Kidney tubule cell (primary cell): ENCODE data around the gene DPYD.

Experiments used
- DNase-seq: peaks from one replicate; pipeline ENCODE4 v3.0.0-alpha.2; 2018; ENCODE audit warnings: low spot score

The DPYD gene

DNA sequence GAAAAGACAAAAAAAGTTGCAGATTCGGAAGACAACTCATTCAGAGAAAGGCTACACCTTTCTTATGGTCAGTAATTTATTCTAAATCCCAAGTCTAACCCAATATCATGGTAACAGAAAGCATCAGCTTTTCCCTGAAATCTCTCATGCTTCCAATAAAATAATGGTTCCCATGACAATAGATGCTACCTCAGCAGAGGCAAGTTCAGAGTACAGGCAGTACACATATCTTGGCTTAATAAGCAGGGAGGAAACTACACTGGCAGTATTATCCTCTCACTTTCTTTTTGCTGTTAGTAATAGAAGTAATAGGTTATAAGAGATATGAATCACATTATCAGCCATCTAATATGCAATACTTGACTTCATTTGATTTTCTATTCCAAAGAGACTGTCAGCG lies 137.1 kb downstream of the DPYD start:
- DNase-seq: no peak

GRCh38 chr1:97781762-97782337 lies 139.0 kb downstream of the DPYD start:
- no peak for DNase-seq

DNA sequence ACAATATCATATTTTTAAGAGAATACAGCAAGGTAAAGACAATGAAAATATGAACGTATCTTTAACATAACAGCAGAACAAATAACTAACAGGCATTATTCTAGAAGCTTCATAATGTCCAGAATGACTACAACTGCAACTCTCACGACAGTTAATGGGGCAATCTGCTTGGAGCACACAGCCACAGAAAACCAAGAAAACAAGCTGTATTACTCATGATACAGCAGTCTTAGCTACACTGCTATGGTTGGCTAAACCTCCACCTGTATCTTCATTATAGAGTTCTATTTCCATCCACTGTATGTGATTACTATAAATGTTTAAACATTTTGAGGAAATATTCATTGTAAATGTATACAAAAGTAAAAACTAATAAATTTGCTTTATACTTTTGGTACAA lies 139.9 kb downstream of the DPYD start:
- peak; percentile 2 for DNase-seq

- DNase-seq: no peak
Observed at GRCh38 chr1:97778718-97779117, 142.1 kb downstream of the DPYD start.

- DNase-seq: no peak
Observed at GRCh38 chr1:97770376-97770775, 150.5 kb downstream of the DPYD start.

DNA sequence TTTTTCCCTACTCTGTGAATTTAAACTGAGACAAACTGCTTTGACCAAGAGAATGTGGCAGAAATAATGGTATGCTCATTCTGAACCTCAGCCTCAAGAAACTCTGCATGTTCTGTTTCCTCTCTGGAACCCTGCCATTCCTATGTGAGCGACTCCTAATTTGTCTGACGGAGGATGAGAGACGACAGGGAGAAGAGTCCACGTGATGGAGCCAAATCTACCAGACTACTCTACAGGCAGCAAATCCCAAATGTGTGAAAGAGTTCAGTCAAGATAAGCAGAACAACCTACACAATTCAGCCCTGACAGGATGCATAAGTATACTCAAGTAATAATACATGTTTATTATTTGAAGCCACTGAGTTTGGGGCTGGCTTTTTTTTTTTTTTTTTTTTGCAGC lies 153.5 kb downstream of the DPYD start:
- no peak for DNase-seq

- DNase-seq: no peak
Observed at GRCh38 chr1:97764991-97765390, 155.8 kb downstream of the DPYD start.

GRCh38 chr1:97761637-97762036 lies 159.2 kb downstream of the DPYD start:
- DNase-seq: no peak

DNA sequence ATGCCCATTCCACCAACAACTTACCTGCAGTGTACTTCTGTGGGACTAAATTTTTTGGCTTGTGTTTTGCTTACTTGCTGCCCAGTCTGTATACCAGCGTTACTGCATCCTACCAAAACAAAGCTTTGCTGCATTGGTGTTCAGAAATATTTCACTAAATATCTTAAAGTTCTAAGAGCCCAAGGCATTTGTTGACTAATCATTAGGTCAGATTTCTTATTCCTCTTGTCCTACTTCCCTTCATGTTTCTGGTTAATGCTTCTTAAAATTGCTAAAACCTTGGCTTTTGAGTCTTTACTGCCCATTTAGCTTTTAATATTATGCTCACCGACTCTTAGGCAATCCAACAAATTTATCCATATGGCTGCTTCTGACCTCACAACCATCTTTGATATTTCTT lies 161.8 kb downstream of the DPYD start:
- DNase-seq: no peak

GRCh38 chr1:97758541-97759057 lies 162.2 kb downstream of the DPYD start:
- DNase-seq: no peak

- peak; percentile 12 for DNase-seq
Observed at GRCh38 chr1:97745912-97746311, 174.9 kb downstream of the DPYD start.

- no peak for DNase-seq
Observed at GRCh38 chr1:97744977-97745376, 175.9 kb downstream of the DPYD start.

DNA sequence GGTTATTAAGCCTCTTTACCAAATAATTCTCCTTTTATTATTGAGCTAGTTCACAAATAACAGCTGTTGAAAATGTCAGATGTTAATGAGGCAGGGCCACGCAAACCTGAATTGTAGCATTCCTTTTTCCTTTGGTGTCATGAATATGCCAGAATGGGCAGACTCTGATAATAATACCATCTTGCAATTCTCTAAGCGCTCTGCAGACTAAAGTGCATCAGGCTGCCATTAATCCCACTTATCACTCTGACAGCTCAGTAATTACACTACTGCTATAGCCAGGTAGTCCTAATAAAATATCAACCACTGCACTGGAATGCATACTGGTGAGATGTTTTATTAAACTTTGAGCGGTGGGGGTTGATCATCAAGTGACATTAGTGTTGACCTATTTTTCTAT lies 177.7 kb downstream of the DPYD start:
- no peak for DNase-seq

- no peak for DNase-seq
Observed at GRCh38 chr1:97740891-97741290, 179.9 kb downstream of the DPYD start.

DNA sequence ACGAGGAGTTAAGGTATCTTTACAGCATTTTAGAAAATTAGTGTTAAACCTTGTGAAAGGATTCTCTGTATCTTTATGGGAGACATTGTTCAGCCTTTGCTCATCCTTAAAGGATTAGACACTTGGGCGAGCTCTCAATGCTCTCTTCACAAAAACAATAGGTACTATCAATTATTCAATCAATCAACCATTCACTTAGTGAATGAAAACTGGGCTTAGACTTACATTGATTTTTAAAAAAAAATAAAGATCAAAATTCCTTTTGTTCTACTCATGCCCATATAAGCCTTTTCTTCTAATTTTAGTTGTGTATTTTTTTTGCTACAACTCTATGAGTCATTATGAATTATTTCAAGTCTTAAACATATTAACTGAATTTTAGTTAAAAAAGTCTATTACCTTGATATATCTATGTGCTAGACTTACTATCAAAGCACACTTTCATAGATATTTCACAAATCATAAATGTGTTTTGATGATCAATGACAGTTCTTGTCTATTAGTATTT lies 181.2 kb downstream of the DPYD start:
- peak; percentile 50 for DNase-seq

GRCh38 chr1:97738270-97738669 lies 182.6 kb downstream of the DPYD start:
- no peak for DNase-seq

GRCh38 chr1:97730271-97730670 lies 190.6 kb downstream of the DPYD start:
- no peak for DNase-seq

DNA sequence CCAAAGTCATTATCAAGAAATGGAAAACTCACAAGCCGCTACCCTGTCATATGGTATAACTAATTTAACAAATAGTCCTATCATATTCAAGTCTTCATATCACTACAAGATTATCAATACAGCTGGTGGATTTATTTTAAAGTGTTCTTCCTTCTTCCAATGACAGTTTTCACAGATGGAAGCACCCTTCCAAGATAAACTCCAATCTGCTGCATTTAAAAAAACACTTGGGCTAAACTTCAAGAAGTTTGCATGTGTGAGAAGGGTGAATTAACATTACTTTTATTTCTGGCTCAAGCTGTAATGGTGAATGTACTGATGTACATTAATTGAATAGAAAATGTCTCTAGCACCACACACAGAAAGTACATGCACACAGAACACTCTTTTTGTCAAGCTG lies 192.4 kb downstream of the DPYD start:
- no peak for DNase-seq

DNA sequence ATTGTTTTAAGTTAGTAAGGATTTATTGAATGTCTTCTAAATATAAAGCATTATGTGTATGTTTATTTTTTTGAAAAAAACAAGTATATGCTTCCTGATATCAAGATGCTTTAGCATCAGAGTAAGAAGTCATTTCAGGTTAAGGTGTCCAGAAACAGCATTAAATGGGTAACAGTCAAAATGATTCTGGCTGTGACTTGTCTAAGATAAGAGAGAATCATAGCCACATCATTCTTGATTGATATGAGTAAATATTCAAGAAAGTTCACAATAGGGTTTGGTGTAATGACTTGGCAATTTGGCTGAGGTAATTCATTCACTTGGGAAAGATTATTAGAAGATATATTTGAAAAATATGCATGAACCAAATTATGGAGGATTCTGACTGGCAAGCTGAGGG lies 193.8 kb downstream of the DPYD start:
- DNase-seq: no peak

DNA sequence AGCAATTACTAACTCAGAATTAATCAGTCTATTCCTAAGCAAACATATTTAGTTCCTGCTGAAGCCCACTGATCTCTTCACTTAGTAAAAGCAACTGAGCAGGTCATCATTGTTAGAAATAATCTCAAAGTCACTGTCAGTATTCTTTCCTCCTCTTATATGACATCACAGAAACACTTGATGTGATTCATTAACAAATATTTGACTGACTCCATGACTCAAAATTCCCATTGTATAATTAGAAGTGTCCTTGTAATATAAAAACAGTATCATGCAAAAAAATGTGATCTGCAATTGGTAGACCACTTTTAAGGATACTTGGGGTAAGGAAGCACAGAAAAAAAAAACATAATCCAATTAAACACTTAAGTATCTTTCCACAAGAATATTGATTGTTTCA lies 194.4 kb downstream of the DPYD start:
- peak; percentile 55 for DNase-seq

DNA sequence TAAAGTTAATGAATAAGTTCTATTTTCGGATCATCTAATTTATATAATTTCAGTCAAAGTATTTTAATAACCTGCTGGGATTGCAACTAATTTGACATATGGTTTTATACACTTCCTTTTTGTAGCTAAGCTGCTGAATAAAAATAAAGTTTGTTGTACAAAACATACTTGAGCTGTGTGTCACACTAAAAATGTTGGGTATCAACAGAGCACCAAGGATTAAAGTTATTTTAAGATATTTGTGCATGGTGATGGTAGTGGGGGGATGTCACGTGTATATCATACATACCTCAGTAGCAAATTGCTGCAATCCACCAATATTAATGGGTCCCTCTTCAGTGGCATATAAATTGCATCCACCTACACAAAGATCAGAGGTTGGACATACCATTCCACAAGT lies 199.6 kb downstream of the DPYD start:
- no peak for DNase-seq

DNA sequence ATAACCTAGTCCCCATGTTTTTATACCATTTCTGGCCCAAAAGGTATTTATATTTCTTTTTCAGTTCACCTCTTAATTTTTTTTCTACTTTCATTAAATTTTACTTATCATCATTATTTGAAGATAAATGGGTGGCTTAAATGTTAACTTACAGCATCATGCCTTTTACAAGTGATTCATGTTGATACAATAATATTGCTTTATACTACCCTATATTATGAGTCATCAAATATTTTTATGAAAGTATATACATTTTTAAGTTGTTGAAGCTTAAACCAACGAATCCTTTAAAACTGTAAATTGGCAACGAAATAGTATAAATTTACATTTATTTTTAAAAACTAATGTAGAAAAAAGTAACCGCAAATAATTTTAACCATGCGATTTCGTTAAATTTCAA lies 207.9 kb downstream of the DPYD start:
- no peak for DNase-seq

DNA sequence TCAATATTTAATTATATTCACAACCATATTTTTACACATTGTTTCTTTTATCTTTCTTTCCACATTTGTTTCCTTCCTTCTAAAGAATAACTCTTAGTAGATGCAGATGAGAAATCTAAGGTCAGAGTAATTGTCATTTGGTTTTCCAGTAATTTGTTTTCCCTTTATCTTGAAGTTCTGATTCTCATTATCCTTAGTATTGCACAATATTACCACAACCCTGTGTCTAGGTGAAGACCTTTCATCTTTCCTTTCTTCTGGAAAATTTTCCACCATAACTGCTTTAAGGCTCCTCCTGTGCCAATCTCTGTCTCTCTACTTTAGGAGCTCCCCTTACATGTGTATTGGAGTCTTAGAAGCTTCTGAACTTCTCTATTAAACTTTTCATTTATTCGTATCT lies 209.0 kb downstream of the DPYD start:
- DNase-seq: no peak

DNA sequence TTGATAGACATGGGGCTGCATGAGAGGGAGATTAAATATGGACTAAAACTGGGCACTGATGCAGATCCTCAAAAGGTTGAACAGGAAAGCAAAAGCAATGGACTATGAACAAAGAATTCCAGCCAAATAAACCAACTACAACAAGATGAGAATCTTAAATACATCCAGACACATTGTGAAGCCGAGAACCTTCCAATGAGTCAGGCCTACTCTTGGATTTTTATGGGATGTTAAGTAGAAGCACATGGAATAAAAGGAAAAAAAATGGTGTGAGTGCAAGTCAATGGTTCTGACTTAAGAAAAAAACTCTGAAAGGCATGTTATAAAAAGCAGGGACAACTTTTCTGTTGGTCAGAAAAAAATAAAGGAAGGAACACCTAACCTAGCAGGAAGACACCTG lies 227.2 kb downstream of the DPYD start:
- DNase-seq: no peak
